ENCODE results near the gene PRDM15. TPM values are rescaled to one million over a fixed set of nuclear protein-coding genes. Genes with fewer than 3 reads are reported as not detected.

PRDM15 gene
- total and polyA plus RNA-seq, 7 experiments from 2014 or later: 1.3 to 20.1 (median 15.1) TPM

- Mint-ChIP-seq H3K4me1 (peaks cover 0 to 4% (median 0%) of the 10 kb centered on the region in 7 donors), H3K36me3 (peaks cover 7 to 43% (median 30%) of the 10 kb centered on the region in 5 donors), H3K4me3 (no peak overlapping the region), H3K27ac (peak overlapping the region in 1 of 9 donors; percentile 5), H3K9me3 (peaks cover 1 to 12% (median 5%) of the 10 kb centered on the region in 11 donors), H3K27me3 (no peaks in the 10 kb centered on the region)
- H3K36me3 ChIP-seq (ENCODE audit: control insufficient read depth in 2 of 3, insufficient read depth in 3 of 3, low read length in 3 of 3): peaks cover 0 to 29% (median 3%) of the 10 kb centered on the region in 3 experiments
- ATAC-seq: no peak
- no peaks in the 10 kb centered on the region for H3K27me3 ChIP-seq (ENCODE audit: control insufficient read depth in 2 of 2, insufficient read depth in 2 of 2, low read length in 2 of 2)
- ChIA-PET POLR2A (no interaction called here), CTCF (no interaction called here)
- intact Hi-C loops (cut with micrococcal nuclease): no loop called here
- H3K27ac ChIP-seq (ENCODE audit: low read depth, low read length): no peak overlapping the region
- no peak overlapping the region for H3K4me3 ChIP-seq (ENCODE audit: low read length)
- no peaks in the 10 kb centered on the region for H3K4me1 ChIP-seq (ENCODE audit: control insufficient read depth in 2 of 2, insufficient read depth in 2 of 2, low read length in 2 of 2)
- H3K9me3 ChIP-seq (ENCODE audit: control insufficient read depth in 2 of 3, low read length in 3 of 3): no peaks in the 10 kb centered on the region
- DNase-seq: no peak
These were observed 33.7 kb downstream of the PRDM15 start for GRCh38 chr21:41845310-41846032.

- peaks cover 7 to 53% (median 33%) of the 10 kb centered on the region in 5 donors for H3K36me3 Mint-ChIP-seq
- intact Hi-C loops (cut with micrococcal nuclease): no loop called here
- ATAC-seq (no peak), DNase-seq (no peak)
- peaks cover 0 to 37% (median 10%) of the 10 kb centered on the region in 3 experiments for H3K36me3 ChIP-seq (ENCODE audit: control insufficient read depth in 2 of 3, insufficient read depth in 3 of 3, low read length in 3 of 3)
- POLR2A ChIA-PET: interaction anchor here (0.7 kb wide), 1 partner anchor 52 kb away, joined by 5 read pairs; no protein-coding TSS in a partner anchor
- H3K4me1 ChIP-seq (ENCODE audit: control insufficient read depth in 2 of 2, insufficient read depth in 2 of 2, low read length in 2 of 2): no peaks in the 10 kb centered on the region
- H3K9me3 ChIP-seq (ENCODE audit: control insufficient read depth in 2 of 3, low read length in 3 of 3): no peaks in the 10 kb centered on the region
- no peak overlapping the region for H3K27ac ChIP-seq (ENCODE audit: low read depth, low read length)
- peaks cover 1 to 13% (median 5%) of the 10 kb centered on the region in 11 donors for H3K9me3 Mint-ChIP-seq
- no peak overlapping the region for H3K4me3 Mint-ChIP-seq
- H3K4me3 ChIP-seq (ENCODE audit: low read length): no peak overlapping the region
- H3K27ac Mint-ChIP-seq: no peak overlapping the region
- no peaks in the 10 kb centered on the region for H3K4me1 Mint-ChIP-seq
- H3K27me3 ChIP-seq (ENCODE audit: control insufficient read depth in 2 of 2, insufficient read depth in 2 of 2, low read length in 2 of 2): no peaks in the 10 kb centered on the region
- CTCF ChIA-PET: no interaction called here
- no peaks in the 10 kb centered on the region for H3K27me3 Mint-ChIP-seq
These were observed 35.6 kb downstream of the PRDM15 start for GRCh38 chr21:41843584-41843983.

- ChIA-PET CTCF (interaction anchor here (0.7 to 0.9 kb wide), 2 partner anchors 19 to 277 kb away, joined by 3 read pairs; no protein-coding TSS in a partner anchor), POLR2A (no interaction called here)
- no peaks in the 10 kb centered on the region for H3K27me3 ChIP-seq (ENCODE audit: control insufficient read depth in 2 of 2, insufficient read depth in 2 of 2, low read length in 2 of 2)
- Mint-ChIP-seq H3K9me3 (peaks cover 1 to 13% (median 5%) of the 10 kb centered on the region in 11 donors), H3K27ac (peak overlapping the region in 1 of 9 donors; percentile 16), H3K4me1 (no peaks in the 10 kb centered on the region), H3K27me3 (no peaks in the 10 kb centered on the region), H3K36me3 (peaks cover 15 to 64% (median 41%) of the 10 kb centered on the region in 5 donors), H3K4me3 (no peak overlapping the region)
- H3K27ac ChIP-seq (ENCODE audit: low read depth, low read length): no peak overlapping the region
- H3K36me3 ChIP-seq (ENCODE audit: control insufficient read depth in 2 of 3, insufficient read depth in 3 of 3, low read length in 3 of 3): peaks cover 3 to 42% (median 6%) of the 10 kb centered on the region in 3 experiments
- no peaks in the 10 kb centered on the region for H3K9me3 ChIP-seq (ENCODE audit: control insufficient read depth in 2 of 3, low read length in 3 of 3)
- no peak for ATAC-seq
- intact Hi-C loops (cut with micrococcal nuclease): no loop called here
- no peaks in the 10 kb centered on the region for H3K4me1 ChIP-seq (ENCODE audit: control insufficient read depth in 2 of 2, insufficient read depth in 2 of 2, low read length in 2 of 2)
- no peak overlapping the region for H3K4me3 ChIP-seq (ENCODE audit: low read length)
- DNase-seq: no peak
These were observed 38.3 kb downstream of the PRDM15 start for GRCh38 chr21:41840880-41841279.

- Mint-ChIP-seq H3K27ac (no peak overlapping the region), H3K4me1 (no peaks in the 10 kb centered on the region), H3K27me3 (no peaks in the 10 kb centered on the region), H3K36me3 (peaks cover 16 to 74% (median 41%) of the 10 kb centered on the region in 5 donors), H3K4me3 (no peak overlapping the region), H3K9me3 (peaks cover 1 to 13% (median 5%) of the 10 kb centered on the region in 11 donors)
- Histone ChIP-seq H3K9me3 (ENCODE audit: control insufficient read depth in 2 of 3, low read length in 3 of 3) (no peaks in the 10 kb centered on the region), H3K4me3 (ENCODE audit: low read length) (no peak overlapping the region), H3K36me3 (ENCODE audit: control insufficient read depth in 2 of 3, insufficient read depth in 3 of 3, low read length in 3 of 3) (peaks cover 3 to 52% (median 6%) of the 10 kb centered on the region in 3 experiments), H3K27me3 (ENCODE audit: control insufficient read depth in 2 of 2, insufficient read depth in 2 of 2, low read length in 2 of 2) (no peaks in the 10 kb centered on the region), H3K27ac (ENCODE audit: low read depth, low read length) (no peak overlapping the region), H3K4me1 (ENCODE audit: control insufficient read depth in 2 of 2, insufficient read depth in 2 of 2, low read length in 2 of 2) (no peaks in the 10 kb centered on the region)
- ChIA-PET CTCF (no interaction called here), POLR2A (no interaction called here)
- intact Hi-C loops (cut with micrococcal nuclease): no loop called here
- no peak for ATAC-seq
- DNase-seq: no peak
These were observed 39.6 kb downstream of the PRDM15 start for GRCh38 chr21:41839387-41840000.

GRCh38 chr21:41837756-41838297 is 41.3 kb downstream of the PRDM15 start:
- no peaks in the 10 kb centered on the region for H3K4me1 ChIP-seq (ENCODE audit: control insufficient read depth in 2 of 2, insufficient read depth in 2 of 2, low read length in 2 of 2)
- H3K4me3 Mint-ChIP-seq: no peak overlapping the region
- intact Hi-C loops (cut with micrococcal nuclease): no loop called here
- CTCF ChIA-PET: no interaction called here
- POLR2A ChIA-PET: no interaction called here
- H3K9me3 ChIP-seq (ENCODE audit: control insufficient read depth in 2 of 3, low read length in 3 of 3): no peaks in the 10 kb centered on the region
- peaks cover 1 to 13% (median 5%) of the 10 kb centered on the region in 11 donors for H3K9me3 Mint-ChIP-seq
- H3K36me3 Mint-ChIP-seq: peaks cover 15 to 66% (median 33%) of the 10 kb centered on the region in 5 donors
- H3K27ac Mint-ChIP-seq: no peak overlapping the region
- ATAC-seq: no peak
- H3K4me1 Mint-ChIP-seq: no peaks in the 10 kb centered on the region
- H3K27me3 ChIP-seq (ENCODE audit: control insufficient read depth in 2 of 2, insufficient read depth in 2 of 2, low read length in 2 of 2): no peaks in the 10 kb centered on the region
- DNase-seq: no peak
- H3K4me3 ChIP-seq (ENCODE audit: low read length): no peak overlapping the region
- H3K27ac ChIP-seq (ENCODE audit: low read depth, low read length): no peak overlapping the region
- peaks cover 3 to 62% (median 6%) of the 10 kb centered on the region in 3 experiments for H3K36me3 ChIP-seq (ENCODE audit: control insufficient read depth in 2 of 3, insufficient read depth in 3 of 3, low read length in 3 of 3)
- no peaks in the 10 kb centered on the region for H3K27me3 Mint-ChIP-seq

- Mint-ChIP-seq H3K27ac (peak overlapping the region in 2 of 9 donors; percentile 28 to 42), H3K4me3 (no peak overlapping the region), H3K27me3 (no peaks in the 10 kb centered on the region), H3K4me1 (no peaks in the 10 kb centered on the region), H3K36me3 (peaks cover 12 to 57% (median 26%) of the 10 kb centered on the region in 5 donors), H3K9me3 (peaks cover 0 to 12% (median 5%) of the 10 kb centered on the region in 11 donors)
- CTCF ChIA-PET: no interaction called here
- Histone ChIP-seq H3K4me3 (ENCODE audit: low read length) (no peak overlapping the region), H3K36me3 (ENCODE audit: control insufficient read depth in 2 of 3, insufficient read depth in 3 of 3, low read length in 3 of 3) (peaks cover 3 to 70% (median 6%) of the 10 kb centered on the region in 3 experiments), H3K4me1 (ENCODE audit: control insufficient read depth in 2 of 2, insufficient read depth in 2 of 2, low read length in 2 of 2) (no peaks in the 10 kb centered on the region), H3K27ac (ENCODE audit: low read depth, low read length) (no peak overlapping the region), H3K27me3 (ENCODE audit: control insufficient read depth in 2 of 2, insufficient read depth in 2 of 2, low read length in 2 of 2) (no peaks in the 10 kb centered on the region), H3K9me3 (ENCODE audit: control insufficient read depth in 2 of 3, low read length in 3 of 3) (no peaks in the 10 kb centered on the region)
- POLR2A ChIA-PET: no interaction called here
- intact Hi-C loops (cut with micrococcal nuclease): no loop called here
- ATAC-seq (no peak), DNase-seq (no peak)
These were observed 42.8 kb downstream of the PRDM15 start for GRCh38 chr21:41836166-41837015.
